Brain microvascular endothelial cell (primary cell): ENCODE results near the gene OPN1MW3.
"Not testable (repeated sequence)": the region's sequence is repeated elsewhere in the genome, so short reads cannot be mapped to it uniquely, and the experiment has no call there.

Source experiments
- DNase-seq: peaks from one replicate; pipeline ENCODE4 v3.0.0-alpha.2; 2020
- H3K27ac ChIP-seq: fragments of 250-450 bp; sonication (Bioruptor Pico); 2 replicates; pipeline ENCODE4 v1.5.1; 2020; ENCODE audit warnings: mild to moderate bottlenecking, moderate library complexity
- H3K27me3 ChIP-seq: fragments of 250-450 bp; sonication (Bioruptor Pico); replicated peaks from 2 replicates; pipeline ENCODE4 v1.5.1; 2020; ENCODE audit warnings: mild to moderate bottlenecking
- H3K36me3 ChIP-seq: fragments of 250-450 bp; sonication (Bioruptor Pico); replicated peaks from 2 replicates; pipeline ENCODE4 v1.5.1; 2020; ENCODE audit warnings: mild to moderate bottlenecking
- H3K4me3 ChIP-seq: 2 replicates; pipeline ENCODE4 v1.5.1; 2011; ENCODE audit warnings: low read depth, mild to moderate bottlenecking, control low read depth, low read length, moderate library complexity
- CTCF ChIP-seq: IDR thresholded peaks from 2 replicates; pipeline ENCODE4 v1.5.1; 2011; ENCODE audit warnings: low read depth, mild to moderate bottlenecking, moderate library complexity, low read length, control low read depth, inconsistent platforms; ENCODE audit errors: missing control alignments
- in situ Hi-C: cut with HindIII; loops from 2 replicates; pipeline ENCODE4 v1.10.0; 2017; ENCODE audit warnings: low sequenced_read_pairs, low pct_ligation_motif_present

The OPN1MW3 gene

GRCh38 chrX:154263072-154263471 lies 5.7 kb downstream of the OPN1MW3 start:
- DNase-seq, H3K4me3 ChIP-seq, H3K27me3 ChIP-seq, H3K36me3 ChIP-seq, H3K27ac ChIP-seq, in situ Hi-C loops: not testable (repeated sequence)

GRCh38 chrX:154269245-154269644 lies 11.9 kb downstream of the OPN1MW3 start:
- H3K4me3 ChIP-seq, H3K27ac ChIP-seq, H3K27me3 ChIP-seq, in situ Hi-C loops, DNase-seq, H3K36me3 ChIP-seq: not testable (repeated sequence)

GRCh38 chrX:154284489-154285338 lies 27.3 kb downstream of the OPN1MW3 start:
- H3K27ac ChIP-seq, in situ Hi-C loops, H3K36me3 ChIP-seq, DNase-seq, H3K4me3 ChIP-seq, H3K27me3 ChIP-seq: not testable (repeated sequence)

- H3K27ac ChIP-seq, H3K36me3 ChIP-seq, H3K4me3 ChIP-seq, DNase-seq, in situ Hi-C loops, H3K27me3 ChIP-seq: not testable (repeated sequence)
Observed at GRCh38 chrX:154286406-154286805, 29.0 kb downstream of the OPN1MW3 start.

- in situ Hi-C loops, result no loop called here
- Histone ChIP-seq H3K27ac (no peak within 1 kb of the TSS), H3K36me3 (no peaks in the 10 kb centered on the region), H3K27me3 (no peaks in the 10 kb centered on the region), H3K4me3 (no peak within 1 kb of the TSS)
- DNase-seq, result no peak
- no peak for TF ChIP-seq CTCF
Observed at GRCh38 chrX:154294791-154295574, 37.6 kb downstream of the OPN1MW3 start, which contains the start of gene TEX28. Gene TEX28 (minus strand): TSS chrX:154295124. CDS start chrX:154292117, 3,007 bp downstream.

GRCh38 chrX:154295664-154296310 lies 38.4 kb downstream of the OPN1MW3 start, which contains the start of gene TKTL1:
Gene TKTL1 (plus strand): TSS chrX:154295795. CDS start chrX:154295860, 65 bp downstream.
- no peak for TF ChIP-seq CTCF
- Histone ChIP-seq H3K27ac (no peak within 1 kb of the TSS), H3K27me3 (no peaks in the 10 kb centered on the region), H3K4me3 (no peak within 1 kb of the TSS), H3K36me3 (no peaks in the 10 kb centered on the region)
- in situ Hi-C loops, result no loop called here
- DNase-seq, result no peak

GRCh38 chrX:154296731-154297130 lies 39.3 kb downstream of the OPN1MW3 start:
- in situ Hi-C loops, result no loop called here
- Histone ChIP-seq H3K36me3 (no peaks in the 10 kb centered on the region), H3K27me3 (no peaks in the 10 kb centered on the region)

More at GRCh38 chrX:154296731-154297130, 39.3 kb downstream of the OPN1MW3 start:
- no peak overlapping the region for H3K27ac ChIP-seq
- no peak for TF ChIP-seq CTCF
- DNase-seq, result no peak
- H3K4me3 ChIP-seq, result no peak overlapping the region
